ENCODE data around the gene MILR1. TPM values are rescaled to one million over a fixed set of nuclear protein-coding genes. Genes with fewer than 3 reads are reported as not detected.
A peak's percentile ranks its signal among the peaks of the same experiment; 100 is the strongest.

MILR1 gene
- total RNA-seq, 3 donors from 2014 or later (not counting 1 experiment from before 2014, with no cell fraction given) = 2.2 to 12.0 (median 3.3) TPM

GRCh38 chr17:64411999-64412771 is 36.7 kb upstream of the MILR1 start:
- Histone ChIP-seq H3K27me3 (ENCODE audit: control insufficient read depth, insufficient read depth, low read length) (no peaks in the 10 kb centered on the region), H3K4me3 (ENCODE audit: low read length) (peak overlapping the region; percentile 3), H3K4me1 (ENCODE audit: control insufficient read depth, insufficient read depth, low read length) (peaks cover 14% of the 10 kb centered on the region), H3K27ac (ENCODE audit: low read length) (peak overlapping the region; percentile 46), H3K36me3 (ENCODE audit: control insufficient read depth, insufficient read depth, low read length) (no peaks in the 10 kb centered on the region), H3K9me3 (ENCODE audit: control insufficient read depth, insufficient read depth, low read length) (no peaks in the 10 kb centered on the region)
- TF ChIP-seq, protein P1, sequence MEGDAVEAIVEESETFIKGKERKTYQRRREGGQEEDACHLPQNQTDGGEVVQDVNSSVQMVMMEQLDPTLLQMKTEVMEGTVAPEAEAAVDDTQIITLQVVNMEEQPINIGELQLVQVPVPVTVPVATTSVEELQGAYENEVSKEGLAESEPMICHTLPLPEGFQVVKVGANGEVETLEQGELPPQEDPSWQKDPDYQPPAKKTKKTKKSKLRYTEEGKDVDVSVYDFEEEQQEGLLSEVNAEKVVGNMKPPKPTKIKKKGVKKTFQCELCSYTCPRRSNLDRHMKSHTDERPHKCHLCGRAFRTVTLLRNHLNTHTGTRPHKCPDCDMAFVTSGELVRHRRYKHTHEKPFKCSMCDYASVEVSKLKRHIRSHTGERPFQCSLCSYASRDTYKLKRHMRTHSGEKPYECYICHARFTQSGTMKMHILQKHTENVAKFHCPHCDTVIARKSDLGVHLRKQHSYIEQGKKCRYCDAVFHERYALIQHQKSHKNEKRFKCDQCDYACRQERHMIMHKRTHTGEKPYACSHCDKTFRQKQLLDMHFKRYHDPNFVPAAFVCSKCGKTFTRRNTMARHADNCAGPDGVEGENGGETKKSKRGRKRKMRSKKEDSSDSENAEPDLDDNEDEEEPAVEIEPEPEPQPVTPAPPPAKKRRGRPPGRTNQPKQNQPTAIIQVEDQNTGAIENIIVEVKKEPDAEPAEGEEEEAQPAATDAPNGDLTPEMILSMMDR (IDR thresholded peaks at IDR 0.05) = no peak
- Mint-ChIP-seq H3K4me3 (no peak overlapping the region), H3K27me3 (ENCODE audit: low read depth in 2 of 2) (no peaks in the 10 kb centered on the region), H3K4me1 (peaks cover 12 to 13% of the 10 kb centered on the region in 2 donors), H3K27ac (no peak overlapping the region), H3K36me3 (no peaks in the 10 kb centered on the region), H3K9me3 (no peaks in the 10 kb centered on the region)
- intact Hi-C loops (cut with micrococcal nuclease) = no loop called here
- ATAC-seq (peak in 1 of 3 donors; percentile 43), DNase-seq (no peak)
- 41% methylated on average over 24 of the region's 24 CpGs for WGBS (ENCODE audit: insufficient coverage)

GRCh38 chr17:64412944-64413381 is 36.0 kb upstream of the MILR1 start:
- H3K4me1 Mint-ChIP-seq = peaks cover 12 to 13% of the 10 kb centered on the region in 2 donors
- no peak overlapping the region for H3K27ac Mint-ChIP-seq
- H3K4me1 ChIP-seq (ENCODE audit: control insufficient read depth, insufficient read depth, low read length) = peaks cover 14% of the 10 kb centered on the region

DNA sequence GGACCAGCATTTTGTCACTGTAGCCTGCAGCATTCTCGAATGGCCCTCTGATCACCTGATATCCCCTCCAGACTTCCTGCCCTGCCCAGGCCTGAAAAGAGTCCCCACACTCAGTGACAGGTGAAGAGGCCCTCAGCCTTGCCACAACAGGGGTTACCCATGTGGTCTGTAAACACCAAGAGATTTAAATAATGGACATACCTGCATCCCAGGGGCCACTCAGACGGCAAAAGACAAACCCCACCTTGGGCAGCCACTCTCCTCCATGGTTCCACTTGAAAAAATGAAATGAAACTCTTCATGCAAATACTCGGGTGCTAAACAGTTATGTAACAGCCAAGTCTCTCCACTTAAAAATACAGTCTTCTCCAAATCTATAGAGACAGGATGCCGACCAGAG is 35.4 kb upstream of the MILR1 start:
- no peak for ATAC-seq
- Histone ChIP-seq H3K27ac (ENCODE audit: low read length) (peak overlapping the region; percentile 24), H3K4me1 (ENCODE audit: control insufficient read depth, insufficient read depth, low read length) (peaks cover 16% of the 10 kb centered on the region), H3K9me3 (ENCODE audit: control insufficient read depth, insufficient read depth, low read length) (no peaks in the 10 kb centered on the region), H3K36me3 (ENCODE audit: control insufficient read depth, insufficient read depth, low read length) (no peaks in the 10 kb centered on the region), H3K27me3 (ENCODE audit: control insufficient read depth, insufficient read depth, low read length) (no peaks in the 10 kb centered on the region), H3K4me3 (ENCODE audit: low read length) (peak overlapping the region; percentile 17)
- no peaks in the 10 kb centered on the region for H3K36me3 Mint-ChIP-seq
- intact Hi-C loops (cut with micrococcal nuclease) = no loop called here
- 36% methylated on average over 4 of the region's 4 CpGs for WGBS (ENCODE audit: insufficient coverage)
- H3K9me3 Mint-ChIP-seq = no peaks in the 10 kb centered on the region
- peaks cover 12 to 13% of the 10 kb centered on the region in 2 donors for H3K4me1 Mint-ChIP-seq
- TF ChIP-seq, protein P1 (IDR thresholded peaks at IDR 0.05) = no peak
- peak overlapping the region; percentile 17 for H3K4me3 Mint-ChIP-seq
- no peak for DNase-seq
- H3K27me3 Mint-ChIP-seq (ENCODE audit: low read depth in 2 of 2) = no peaks in the 10 kb centered on the region
- H3K27ac Mint-ChIP-seq = no peak overlapping the region

More at GRCh38 chr17:64412944-64413381, 36.0 kb upstream of the MILR1 start:
- peak overlapping the region; percentile 17 for H3K4me3 ChIP-seq (ENCODE audit: low read length)
- H3K27ac ChIP-seq (ENCODE audit: low read length) = no peak overlapping the region
- Mint-ChIP-seq H3K36me3 (no peaks in the 10 kb centered on the region), H3K27me3 (ENCODE audit: low read depth in 2 of 2) (no peaks in the 10 kb centered on the region), H3K9me3 (no peaks in the 10 kb centered on the region), H3K4me3 (peak overlapping the region; percentile 6)
- no peaks in the 10 kb centered on the region for H3K9me3 ChIP-seq (ENCODE audit: control insufficient read depth, insufficient read depth, low read length)
- no peaks in the 10 kb centered on the region for H3K27me3 ChIP-seq (ENCODE audit: control insufficient read depth, insufficient read depth, low read length)
- no peaks in the 10 kb centered on the region for H3K36me3 ChIP-seq (ENCODE audit: control insufficient read depth, insufficient read depth, low read length)
- DNase-seq = no peak
- WGBS (ENCODE audit: insufficient coverage) = 87% methylated on average over 2 of the region's 2 CpGs
- no peak for ATAC-seq
- intact Hi-C loops (cut with micrococcal nuclease) = no loop called here
- TF ChIP-seq, protein P1 (IDR thresholded peaks at IDR 0.05) = no peak
